Endothelial cell of umbilical vein (primary cell): ENCODE measurements around the gene DIS3L2. TPM values are rescaled to one million over a fixed set of nuclear protein-coding genes. Genes with fewer than 3 reads are reported as not detected.

Source experiments
- BruUV-seq: library from RNA; stranded (reverse); fragments of 400-500 nt; replicated peaks from 2 replicates; lab custom pipeline; 2021; lab: Mats Ljungman, UMichigan
- CTCF ChIA-PET: fragments of 300-600, 350-600 bp; sonication (Branson Sonifier 250); formaldehyde crosslinking; loops from one replicate; lab custom pipeline; 2021; ENCODE audit warnings: antibody characterized with exemption, inconsistent platforms; lab: Charles Lee
- POLR2A ChIA-PET: fragments of 300-600, 350-600 bp; sonication (Branson Sonifier 250); formaldehyde crosslinking; loops from one replicate; lab custom pipeline; 2021; ENCODE audit warnings: antibody characterized with exemption, inconsistent platforms; lab: Charles Lee
- DNase-seq: peaks from one replicate; pipeline ENCODE4 v3.0.0-alpha.2; 2011; ENCODE audit warnings: low read depth, low spot score
- FAIRE-seq: peaks from 2 replicates; lab custom pipeline; 2011; peaks lifted over from hg19 to GRCh38; lab: Jason Lieb, UNC
- H2AFZ ChIP-seq: 2 replicates; pipeline ENCODE4 v1.6.0; 2012; ENCODE audit warnings: low read depth, low read length, control low read depth, inconsistent platforms
- H3K27ac ChIP-seq: 2 replicates; pipeline ENCODE4 v1.5.1; 2011; ENCODE audit warnings: low read depth, mild to moderate bottlenecking, control low read depth, low read length, moderate library complexity; ENCODE audit not compliant: insufficient read depth
- H3K27me3 ChIP-seq, 2 experiments: 2 replicates each; pipeline versions ENCODE4 v1.6.0 to v1.6.1; 2011; ENCODE audit warnings: low read length in 2 of 2, mixed read lengths in 1 of 2; ENCODE audit not compliant: control insufficient read depth in 2 of 2, insufficient read depth in 2 of 2
- H3K36me3 ChIP-seq, 2 experiments: 2 replicates in 1 of 2; 3 replicates in 1 of 2; pipeline ENCODE4 v1.5.1; 2011; ENCODE audit warnings: low read length in 2 of 2, mild to moderate bottlenecking in 1 of 2, moderate library complexity in 1 of 2; ENCODE audit not compliant: control insufficient read depth in 2 of 2, insufficient read depth in 2 of 2; ENCODE audit errors: extremely low read depth in 1 of 2
- H3K4me1 ChIP-seq: 3 replicates; pipeline ENCODE4 v1.5.1; 2011; ENCODE audit warnings: mild to moderate bottlenecking, low read length; ENCODE audit not compliant: control insufficient read depth, insufficient read depth; ENCODE audit errors: extremely low read depth
- H3K4me2 ChIP-seq: 2 replicates; pipeline ENCODE4 v1.6.1; 2011; ENCODE audit warnings: low read length, control low read depth, mixed read lengths; ENCODE audit not compliant: insufficient read depth
- H3K4me3 ChIP-seq, 3 experiments: fragments of 200-600 bp in 1 of 3; sonication (generic), shearing (Covaris generic) in 1 of 3; replicated peaks in 1 of 3; 2 replicates each; pipeline ENCODE4 v1.5.1; 2011 to 2016; ENCODE audit warnings: control low read depth in 3 of 3, low read length in 3 of 3, mild to moderate bottlenecking in 2 of 3, inconsistent platforms in 1 of 3, low read depth in 1 of 3, moderate library complexity in 1 of 3; ENCODE audit not compliant: insufficient read depth in 1 of 3
- H3K79me2 ChIP-seq: 2 replicates; pipeline ENCODE4 v1.6.0; 2012; ENCODE audit warnings: low read length, inconsistent platforms; ENCODE audit not compliant: control insufficient read depth, insufficient read depth
- H3K9ac ChIP-seq: replicated peaks from 2 replicates; pipeline ENCODE3; 2011; ENCODE audit warnings: low read length, control low read depth; ENCODE audit not compliant: insufficient read depth; ENCODE audit errors: extremely low read depth
- H3K9me1 ChIP-seq: replicated peaks from 3 replicates; pipeline ENCODE4 v1.6.0; 2011; ENCODE audit warnings: mild to moderate bottlenecking, low read length; ENCODE audit not compliant: control insufficient read depth, insufficient read depth; ENCODE audit errors: extremely low read depth
- H3K9me3 ChIP-seq: replicated peaks from 2 replicates; pipeline ENCODE4 v1.5.1; 2012; ENCODE audit warnings: low read length, inconsistent platforms; ENCODE audit not compliant: control insufficient read depth, insufficient read depth
- H4K20me1 ChIP-seq: replicated peaks from 2 replicates; pipeline ENCODE3; 2011; ENCODE audit warnings: mild to moderate bottlenecking, low read length; ENCODE audit not compliant: control insufficient read depth, insufficient read depth; ENCODE audit errors: extremely low read depth
- CTCF ChIP-seq, 2 donors: IDR thresholded peaks; 1 replicate in 1 of 2; 2 replicates in 1 of 2; pipeline ENCODE4 v1.5.1; 2011; ENCODE audit warnings: low read length in 2 of 2, mild to moderate bottlenecking in 2 of 2, moderate library complexity in 2 of 2, control low read depth in 1 of 2, inconsistent platforms in 1 of 2, low read depth in 1 of 2; ENCODE audit not compliant: insufficient read depth in 1 of 2; ENCODE audit errors: extremely low read depth in 1 of 2
- EZH2 ChIP-seq: IDR thresholded peaks from 2 replicates; pipeline ENCODE4 v1.6.1; 2012; ENCODE audit warnings: borderline replicate concordance, low read depth, mild to moderate bottlenecking, moderate library complexity, low read length, inconsistent platforms; ENCODE audit not compliant: severe bottlenecking
- FOS ChIP-seq: IDR thresholded peaks from 2 replicates; pipeline ENCODE4 v1.6.1; 2011; ENCODE audit warnings: mild to moderate bottlenecking, low read length, moderate library complexity, borderline replicate concordance; ENCODE audit not compliant: insufficient read depth
- GATA2 ChIP-seq: IDR thresholded peaks from 2 replicates; pipeline ENCODE4 v1.7.0; 2011; ENCODE audit warnings: low read depth, mild to moderate bottlenecking, moderate library complexity, mixed read lengths, low read length; ENCODE audit not compliant: insufficient read length, insufficient read depth
- JUN ChIP-seq: IDR thresholded peaks from 2 replicates; pipeline ENCODE4 v1.6.1; 2011; ENCODE audit warnings: borderline replicate concordance, low read depth; ENCODE audit not compliant: insufficient read length, insufficient read depth
- MYC ChIP-seq: IDR thresholded peaks from one replicate; pipeline ENCODE4 v1.6.1; 2011; ENCODE audit warnings: mild to moderate bottlenecking, low read depth, low read length
- POLR2A ChIP-seq: IDR thresholded peaks from 2 replicates; pipeline ENCODE4 v1.6.1; 2012; ENCODE audit warnings: low read depth, mild to moderate bottlenecking, control low read depth, low read length
- POLR2AphosphoS5 ChIP-seq: IDR thresholded peaks from 2 replicates; pipeline ENCODE4 v1.6.1; 2012; ENCODE audit warnings: low read depth, mild to moderate bottlenecking, control low read depth, low read length, moderate library complexity; ENCODE audit not compliant: insufficient read depth
- dilution Hi-C: fragments of 300-500 bp; cut with MboI; formaldehyde crosslinking; loops from one replicate; pipeline ENCODE4 v1.15.0; 2019; ENCODE audit warnings: low sequenced_read_pairs; ENCODE audit not compliant: extremely low pct_ligation_motif_present
- intact Hi-C: fragments of 100-400 bp; cut with micrococcal nuclease; formaldehyde crosslinking; loops from one replicate; pipeline ENCODE4 v1.10.0; 2022
- polyA plus RNA-seq, 4 experiments: library from polyadenylated mRNA; depleted of rRNA in 3 of 4; stranded (reverse) in 3 of 4; unstranded in 1 of 4; fragments of >200 nt; gene quantifications; 2 replicates each; pipeline versions ENCODE4 v1.2.1 to v1.2.3, GENCODE V29; 2011 to 2012; ENCODE audit warnings: missing spikeins in 1 of 4
- total RNA-seq: library from RNA; stranded (reverse); gene quantifications from 2 replicates; pipeline ENCODE4 v1.2.3, GENCODE V29; 2021
- TF ChIP-seq, protein P1 (sequence below): IDR thresholded peaks from 2 replicates; pipeline ENCODE4 v1.6.1; 2011; ENCODE audit not compliant: insufficient read depth, insufficient read length

Gene DIS3L2
- total and polyA plus RNA-seq, 2 donors (not counting 3 experiments of a cell fraction or from before 2014, with no cell fraction given), result 14.6 to 31.2 TPM

- no peak overlapping the region for H3K27ac ChIP-seq
- peaks cover 24 to 30% of the 10 kb centered on the region in 2 experiments for H3K27me3 ChIP-seq
- no peaks in the 10 kb centered on the region for H4K20me1 ChIP-seq
- no peaks in the 10 kb centered on the region for H3K9me1 ChIP-seq
- no peak for DNase-seq
- no peak for FAIRE-seq
- no peaks in the 10 kb centered on the region for H3K36me3 ChIP-seq
- H3K9me3 ChIP-seq, result no peaks in the 10 kb centered on the region
- H3K4me1 ChIP-seq, result no peaks in the 10 kb centered on the region
- no peak overlapping the region for H3K4me2 ChIP-seq
- no peak overlapping the region for H3K9ac ChIP-seq
- no peak overlapping the region for H3K4me3 ChIP-seq
- dilution Hi-C loops, result no loop called here
- H2AFZ ChIP-seq, result no peak overlapping the region
- no peaks in the 10 kb centered on the region for H3K79me2 ChIP-seq
- ChIA-PET POLR2A (no interaction called here), CTCF (no interaction called here)
- BruUV-seq, result no TSS peak
- intact Hi-C loops, result no loop called here
- TF ChIP-seq POLR2AphosphoS5 (no peak), MYC (no peak), EZH2 (no peak), FOS (no peak), POLR2A (no peak), GATA2 (no peak), JUN (no peak), CTCF (IDR thresholded peaks at IDR 0.05; ENCODE audit: extremely low read depth in 1 of 2, insufficient read depth in 1 of 2, low read depth in 1 of 2, low read length in 2 of 2) (no peak)
- TF ChIP-seq, protein P1, sequence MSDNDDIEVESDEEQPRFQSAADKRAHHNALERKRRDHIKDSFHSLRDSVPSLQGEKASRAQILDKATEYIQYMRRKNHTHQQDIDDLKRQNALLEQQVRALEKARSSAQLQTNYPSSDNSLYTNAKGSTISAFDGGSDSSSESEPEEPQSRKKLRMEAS, result no peak
Observed at GRCh38 chr2:232352511-232353091, 391.1 kb downstream of the DIS3L2 start.
